Right lobe of liver (tissue), 6 donors: ENCODE results near the gene ZSCAN9. TPM values are rescaled to one million over a fixed set of nuclear protein-coding genes. Genes with fewer than 3 reads are reported as not detected.

Experiments
- ATAC-seq, 4 donors: fragments of 200-7000 bp; cut with Tn5 transposase; one replicate each; pipeline ENCODE4 v1.9.1; 2020; ENCODE audit warnings: mild to moderate bottlenecking in 4 of 4, moderate library complexity in 4 of 4
- DNase-seq, 3 donors: peaks; one replicate each; pipeline ENCODE4 v3.0.0-alpha.2; 2020
- H3K27ac ChIP-seq, 3 donors: fragments of 200-600 bp; one replicate each; pipeline ENCODE4 v1.8.0; 2022
- H3K27me3 ChIP-seq, 2 donors: fragments of 200-600 bp; one replicate each; pipeline ENCODE4 v1.8.0; 2022
- H3K36me3 ChIP-seq, 4 donors: fragments of 200-600 bp; sonication (generic) in 1 of 4; one replicate each; pipeline versions ENCODE4 v1.5.1 to v1.8.0; 2017 to 2022; ENCODE audit warnings: control low read depth in 1 of 4
- H3K4me1 ChIP-seq, 4 donors: fragments of 200-600 bp; sonication (generic) in 1 of 4; one replicate each; pipeline versions ENCODE4 v1.5.1 to v1.8.0; 2017 to 2022; ENCODE audit warnings: control low read depth in 1 of 4
- H3K4me3 ChIP-seq, 3 donors: fragments of 200-600 bp; one replicate each; pipeline ENCODE4 v1.8.0; 2022
- H3K9me3 ChIP-seq, 4 donors: fragments of 200-600 bp; sonication (generic) in 1 of 4; one replicate each; pipeline versions ENCODE4 v1.5.1 to v1.8.0; 2017 to 2022; ENCODE audit warnings: control low read depth in 1 of 4
- CTCF ChIP-seq, 4 donors: fragments of 200-600 bp in 3 of 4; fragments of 450-650 bp in 1 of 4; IDR thresholded peaks; one replicate each; pipeline versions ENCODE4 v1.5.1 to v1.8.0; 2016 to 2022; ENCODE audit warnings: antibody characterized with exemption in 4 of 4, mild to moderate bottlenecking in 2 of 4
- POLR2A ChIP-seq: fragments of 450-650 bp; IDR thresholded peaks from one replicate; pipeline ENCODE4 v1.6.1; 2017; ENCODE audit warnings: antibody characterized with exemption, mild to moderate bottlenecking
- WGBS: methylation state at CpG from one replicate; pipeline ENCODE4 v1.1.6; 2018; ENCODE audit warnings: low coverage, low lambda C conversion rate; ENCODE audit not compliant: insufficient coverage; ENCODE audit errors: missing lambda C conversion rate; 5-methylcytosine and 5-hydroxymethylcytosine counted together
- intact Hi-C, 2 donors: fragments of 100-400 bp; cut with DNase I; formaldehyde crosslinking; loops; one replicate each; pipeline versions ENCODE4 v1.11.2 to v1.14.1; 2022
- total RNA-seq, 6 experiments: library from RNA; depleted of rRNA in 2 of 6; stranded (reverse); fragments of >200 nt in 2 of 6; fragmentation: NEBNext Ultra II Directional in 3 of 6; extraction: Animal tissue kit (Norgen Biotek cat#: 25700) in 3 of 6; gene quantifications; one replicate each; pipeline versions ENCODE4 v1.1.0 to v1.2.4, GENCODE V29; 2016 to 2023
- donor health status: DM: no; HTN: yes; CAD: no.
- donor health status: DM: no; HTN: no; CAD: no.
- donor health status: DM: no; HTN: no; CAD: no.
- donor health status: DM: no; HTN: yes; CAD: no.
- donor health status: DM: no; HTN: yes; CAD: no.

Gene ZSCAN9
- total RNA-seq, 6 experiments from 2014 or later = 2.0 to 3.9 (median 3.3) TPM

- Histone ChIP-seq H3K9me3 (no peaks in the 10 kb centered on the region), H3K27ac (peak within 1 kb of the TSS; percentile 73 to 86 (median 85)), H3K4me1 (peaks cover 0 to 7% (median 0%) of the 10 kb centered on the region in 4 donors), H3K36me3 (peaks cover 0 to 5% (median under 1%) of the 10 kb centered on the region in 4 donors), H3K4me3 (peak within 1 kb of the TSS; percentile 85 to 91 (median 87)), H3K27me3 (no peaks in the 10 kb centered on the region)
- ATAC-seq = peak; percentile 97
- DNase-seq = peak; percentile 83 to 86 (median 85)
- TF ChIP-seq CTCF (IDR thresholded peaks at IDR 0.05) = no peak
- peak; percentile 61 for TF ChIP-seq POLR2A
- intact Hi-C loops = no loop called here
- whole genome bisulfite sequencing = under 1% methylated on average over 24 of the region's 32 CpGs
Observed at GRCh38 chr6:28266962-28267694, 42.1 kb downstream of the ZSCAN9 start, which contains the start of gene ZSCAN26. ZSCAN26 (plus strand) TSS chr6:28267143; CDS start chr6:28271920, 4,777 bp downstream.

- 0% methylated on average over 1 of the region's 1 CpG for WGBS
- Histone ChIP-seq H3K36me3 (peaks cover 0 to 10% (median 3%) of the 10 kb centered on the region in 4 donors), H3K9me3 (no peaks in the 10 kb centered on the region), H3K27ac (peak overlapping the region in 2 of 3 donors; percentile 85 to 86), H3K4me3 (peak overlapping the region; percentile 85 to 91 (median 87)), H3K4me1 (peaks cover 0 to 7% (median 0%) of the 10 kb centered on the region in 4 donors), H3K27me3 (no peaks in the 10 kb centered on the region)
- no peak for DNase-seq
- intact Hi-C loops = no loop called here
- no peak for ATAC-seq
- TF ChIP-seq POLR2A (no peak), CTCF (IDR thresholded peaks at IDR 0.05) (no peak)
Observed at GRCh38 chr6:28267695-28268059, 42.6 kb downstream of the ZSCAN9 start.

DNA sequence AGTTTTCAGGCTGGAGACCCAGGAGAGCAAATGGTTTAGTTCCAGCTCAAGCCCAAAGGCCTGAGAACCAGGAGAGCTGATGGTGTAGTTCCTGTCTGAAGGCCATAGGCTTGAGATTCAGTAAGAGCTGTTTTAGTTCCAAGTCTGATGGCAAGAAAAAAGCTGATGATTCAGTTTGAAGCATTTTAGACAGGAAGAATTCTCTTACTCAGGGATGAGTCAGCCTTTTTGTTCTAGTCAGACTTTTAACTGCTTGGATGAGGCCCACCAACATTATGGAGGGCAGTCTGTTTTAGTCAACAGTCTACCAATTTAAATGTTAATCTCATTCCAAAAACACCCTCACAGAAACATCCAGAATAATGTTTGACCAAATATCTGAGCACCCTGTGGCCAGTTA lies 44.4 kb downstream of the ZSCAN9 start:
- peak in 1 of 4 donors; percentile 15 for ATAC-seq
- no peak for DNase-seq
- H3K27ac ChIP-seq = no peak overlapping the region
- H3K36me3 ChIP-seq = peaks cover 0 to 28% (median 3%) of the 10 kb centered on the region in 4 donors
- TF ChIP-seq CTCF (IDR thresholded peaks at IDR 0.05) = no peak
- TF ChIP-seq POLR2A = no peak
- H3K4me1 ChIP-seq = peaks cover 0 to 7% (median 0%) of the 10 kb centered on the region in 4 donors
- H3K4me3 ChIP-seq = no peak overlapping the region
- no peaks in the 10 kb centered on the region for H3K9me3 ChIP-seq
- intact Hi-C loops = no loop called here
- H3K27me3 ChIP-seq = no peaks in the 10 kb centered on the region

- TF ChIP-seq CTCF (IDR thresholded peaks at IDR 0.05) (no peak), POLR2A (no peak)
- ATAC-seq (no peak), DNase-seq (no peak)
- no peak overlapping the region for H3K27ac ChIP-seq
- H3K36me3 ChIP-seq = peaks cover 0 to 51% (median 4%) of the 10 kb centered on the region in 4 donors
- no peaks in the 10 kb centered on the region for H3K27me3 ChIP-seq
- no peaks in the 10 kb centered on the region for H3K9me3 ChIP-seq
- H3K4me1 ChIP-seq = peaks cover 0 to 11% (median 0%) of the 10 kb centered on the region in 4 donors
- intact Hi-C loops = no loop called here
- no peak overlapping the region for H3K4me3 ChIP-seq
Observed at GRCh38 chr6:28274888-28275287, 49.8 kb downstream of the ZSCAN9 start.
